ENCODE measurements around the gene ARL16.

ARL16 gene

GRCh38 chr17:81641825-81642489 is 41.6 kb downstream of the ARL16 start:
- DNase-seq, result no peak

GRCh38 chr17:81640011-81640410 is 43.6 kb downstream of the ARL16 start:
- no peak for DNase-seq

DNA sequence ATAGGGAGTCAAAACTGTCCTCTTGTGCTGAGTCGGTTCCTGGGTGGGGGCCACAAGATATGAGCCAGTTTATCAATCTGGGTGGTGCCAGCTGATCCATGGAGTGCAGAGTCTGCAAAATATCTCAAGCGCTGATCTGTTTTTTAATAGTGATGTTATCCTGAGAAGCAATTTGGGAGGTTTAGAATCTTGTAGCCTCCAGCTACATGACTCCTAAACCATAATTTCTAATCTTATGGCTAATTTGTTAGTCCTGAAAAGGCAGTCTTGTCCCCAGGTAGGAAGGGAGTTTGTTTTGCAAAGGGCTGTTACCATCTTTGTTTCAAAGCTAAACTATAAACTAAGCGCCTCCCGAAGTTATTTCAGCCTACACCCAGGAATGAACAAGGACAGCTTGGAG is 44.9 kb downstream of the ARL16 start:
- DNase-seq, result no peak

GRCh38 chr17:81636505-81637288 is 46.9 kb downstream of the ARL16 start, which contains the start of the genes NPLOC4 and TSPAN10:
Gene NPLOC4 (minus strand): TSS chr17:81637112. CDS start chr17:81636930, 182 bp downstream.
Gene TSPAN10 (plus strand): TSS chr17:81637196. CDS start chr17:81642413, 5,217 bp downstream.
- peak; percentile 97 for DNase-seq

GRCh38 chr17:81635973-81636504 is 47.6 kb downstream of the ARL16 start:
- DNase-seq, result peak; percentile 41

DNA sequence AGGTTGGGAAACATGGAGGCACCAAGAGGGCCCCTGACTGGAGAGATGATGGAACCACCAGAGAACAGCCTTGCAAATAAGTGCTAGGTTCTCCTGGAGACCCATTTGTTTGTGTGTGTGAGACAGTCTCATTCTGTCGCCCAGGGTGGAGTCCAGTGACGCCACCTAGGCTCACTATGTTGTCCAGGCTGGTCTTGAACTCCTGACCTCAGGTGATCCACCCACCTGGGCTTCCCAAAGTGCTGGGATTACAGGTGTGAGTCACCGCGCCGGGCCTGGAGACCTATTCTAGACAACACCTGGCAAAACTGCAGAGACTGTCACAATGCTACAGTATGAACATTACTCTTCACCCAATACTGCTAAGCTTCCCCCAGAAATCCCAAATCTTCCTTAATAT is 48.2 kb downstream of the ARL16 start:
- no peak for DNase-seq

GRCh38 chr17:81631482-81631881 is 52.1 kb downstream of the ARL16 start:
- no peak for DNase-seq
